ENCODE measurements around the gene NEK2. TPM values are rescaled to one million over a fixed set of nuclear protein-coding genes. Genes with fewer than 3 reads are reported as not detected.
"Not testable (repeated sequence)": the region's sequence is repeated elsewhere in the genome, so short reads cannot be mapped to it uniquely, and the experiment has no call there.

Gene NEK2
- total RNA-seq, 1 experiment from 2014 or later: 88.5 TPM

- peak; percentile 95 for DNase-seq (ENCODE audit: low spot score)
Observed at GRCh38 chr1:211632808-211633523, 42.5 kb downstream of the NEK2 start.

GRCh38 chr1:211632117-211632807 is 43.2 kb downstream of the NEK2 start:
- peak; percentile 59 for DNase-seq (ENCODE audit: low spot score)

GRCh38 chr1:211631168-211631567 is 44.3 kb downstream of the NEK2 start:
- no peak for DNase-seq (ENCODE audit: low spot score)

- peak; percentile 69 for DNase-seq (ENCODE audit: low spot score)
Observed at GRCh38 chr1:211630236-211631081, 45.0 kb downstream of the NEK2 start.

GRCh38 chr1:211628417-211628816 is 47.0 kb downstream of the NEK2 start:
- no peak for DNase-seq (ENCODE audit: low spot score)

GRCh38 chr1:211627259-211627658 is 48.2 kb downstream of the NEK2 start:
- DNase-seq (ENCODE audit: low spot score): no peak

- DNase-seq (ENCODE audit: low spot score): not testable (repeated sequence)
Observed at GRCh38 chr1:211625866-211626265, 49.6 kb downstream of the NEK2 start.

- no peak for DNase-seq (ENCODE audit: low spot score)
Observed at GRCh38 chr1:211625040-211625439, 50.4 kb downstream of the NEK2 start.

- DNase-seq (ENCODE audit: low spot score): no peak
Observed at GRCh38 chr1:211623515-211623914, 51.9 kb downstream of the NEK2 start.

- peak; percentile 75 for DNase-seq (ENCODE audit: low spot score)
Observed at GRCh38 chr1:211621447-211622198, 53.8 kb downstream of the NEK2 start.

GRCh38 chr1:211620097-211620496 is 55.3 kb downstream of the NEK2 start:
- DNase-seq (ENCODE audit: low spot score): no peak

GRCh38 chr1:211619033-211619996 is 56.1 kb downstream of the NEK2 start:
- no peak for DNase-seq (ENCODE audit: low spot score)

- DNase-seq (ENCODE audit: low spot score): no peak
Observed at GRCh38 chr1:211616965-211617297, 58.5 kb downstream of the NEK2 start.

GRCh38 chr1:211616231-211616964 is 59.0 kb downstream of the NEK2 start:
- no peak for DNase-seq (ENCODE audit: low spot score)

- no peak for DNase-seq (ENCODE audit: low spot score)
Observed at GRCh38 chr1:211614615-211615014, 60.8 kb downstream of the NEK2 start.

GRCh38 chr1:211613951-211614350 is 61.5 kb downstream of the NEK2 start:
- DNase-seq (ENCODE audit: low spot score): no peak

- peak; percentile 90 for DNase-seq (ENCODE audit: low spot score)
Observed at GRCh38 chr1:211613108-211613947, 62.1 kb downstream of the NEK2 start.

- DNase-seq (ENCODE audit: low spot score): no peak
Observed at GRCh38 chr1:211612786-211613107, 62.7 kb downstream of the NEK2 start.

Measured in A172 (cell line).